Peyer's patch (tissue), 4 donors: ENCODE results near the gene CLTCL1. TPM values are rescaled to one million over a fixed set of nuclear protein-coding genes. Genes with fewer than 3 reads are reported as not detected.
"Not testable (repeated sequence)": the region's sequence is repeated elsewhere in the genome, so short reads cannot be mapped to it uniquely, and the experiment has no call there.

Experiments used
- DNase-seq, 3 donors: peaks; one replicate each; pipeline ENCODE4 v3.0.0-alpha.2; 2017 to 2019
- H3K27ac ChIP-seq, 4 donors: fragments of 200-600 bp; sonication (generic); one replicate each; pipeline ENCODE4 v1.5.1; 2016 to 2019
- H3K27me3 ChIP-seq, 2 donors: fragments of 200-600 bp; sonication (generic); one replicate each; pipeline ENCODE4 v1.5.1; 2019
- H3K36me3 ChIP-seq, 3 donors: fragments of 200-600 bp; sonication (generic); one replicate each; pipeline ENCODE4 v1.5.1; 2016 to 2019
- H3K4me1 ChIP-seq, 4 donors: fragments of 200-600 bp; sonication (generic); one replicate each; pipeline ENCODE4 v1.5.1; 2016 to 2019
- H3K4me3 ChIP-seq, 4 donors: fragments of 200-600 bp; sonication (generic); 1 replicate in 3 of 4; 2 replicates in 1 of 4; pipeline ENCODE4 v1.5.1; 2016 to 2019; ENCODE audit warnings: mild to moderate bottlenecking in 1 of 4
- H3K9me3 ChIP-seq, 4 donors: fragments of 200-600 bp; sonication (generic); one replicate each; pipeline ENCODE4 v1.5.1; 2016 to 2019; ENCODE audit warnings: mild to moderate bottlenecking in 1 of 4
- CTCF ChIP-seq, 6 experiments: fragments of 450-650 bp in 4 of 6; fragments of 200-600 bp in 2 of 6; sonication (generic) in 1 of 6; IDR thresholded peaks; one replicate each; pipeline ENCODE4 v1.5.1; 2017 to 2019; ENCODE audit warnings: antibody characterized with exemption in 6 of 6, mild to moderate bottlenecking in 3 of 6, moderate library complexity in 1 of 6
- POLR2A ChIP-seq, 2 donors: fragments of 450-650 bp; IDR thresholded peaks; one replicate each; pipeline ENCODE4 v1.5.1; 2017; ENCODE audit warnings: antibody characterized with exemption in 2 of 2, mild to moderate bottlenecking in 2 of 2, moderate library complexity in 2 of 2
- total RNA-seq, 4 donors: library from RNA; depleted of rRNA; stranded (reverse); fragments of >200 nt; gene quantifications; one replicate each; pipeline ENCODE4 v1.1.0, GENCODE V29; 2016

The CLTCL1 gene
- total RNA-seq, 4 donors from 2014 or later = 0.47 to 3.9 (median 3.0) TPM

- Histone ChIP-seq H3K27me3 (no peaks in the 10 kb centered on the region), H3K4me3 (no peak overlapping the region), H3K27ac (no peak overlapping the region), H3K4me1 (no peaks in the 10 kb centered on the region), H3K36me3 (no peaks in the 10 kb centered on the region), H3K9me3 (no peaks in the 10 kb centered on the region)
- DNase-seq = no peak
- TF ChIP-seq POLR2A (IDR thresholded peaks at IDR 0.05) (no peak), CTCF (IDR thresholded peaks at IDR 0.05) (no peak)
Measured at GRCh38 chr22:19265779-19266178, 25.7 kb downstream of the CLTCL1 start.

DNA sequence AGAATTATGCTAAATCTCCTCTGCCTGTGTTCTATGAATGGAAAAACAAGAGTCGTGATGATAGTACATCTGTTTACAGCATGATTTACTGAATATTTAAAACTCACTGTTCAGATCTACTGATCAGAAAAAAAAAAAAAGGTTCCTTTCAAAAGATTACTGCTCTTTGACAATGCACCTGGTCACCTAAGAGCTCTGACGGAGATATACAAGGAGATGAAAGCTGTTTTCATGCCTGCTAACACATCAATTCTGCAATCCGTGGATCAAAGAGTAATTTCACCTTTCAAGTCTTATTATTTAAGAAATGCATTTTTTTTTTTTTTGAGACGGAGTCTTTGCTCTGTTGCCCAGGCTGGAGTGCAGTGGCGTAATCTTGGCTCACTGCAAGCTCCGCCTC, 30.7 kb downstream of the CLTCL1 start:
- no peaks in the 10 kb centered on the region for H3K4me1 ChIP-seq
- H3K9me3 ChIP-seq = no peaks in the 10 kb centered on the region
- H3K27me3 ChIP-seq = no peaks in the 10 kb centered on the region
- no peak overlapping the region for H3K27ac ChIP-seq
- no peak overlapping the region for H3K4me3 ChIP-seq
- no peak for DNase-seq
- no peaks in the 10 kb centered on the region for H3K36me3 ChIP-seq
- no peak for TF ChIP-seq POLR2A (IDR thresholded peaks at IDR 0.05)
- TF ChIP-seq CTCF (IDR thresholded peaks at IDR 0.05) = no peak

DNA sequence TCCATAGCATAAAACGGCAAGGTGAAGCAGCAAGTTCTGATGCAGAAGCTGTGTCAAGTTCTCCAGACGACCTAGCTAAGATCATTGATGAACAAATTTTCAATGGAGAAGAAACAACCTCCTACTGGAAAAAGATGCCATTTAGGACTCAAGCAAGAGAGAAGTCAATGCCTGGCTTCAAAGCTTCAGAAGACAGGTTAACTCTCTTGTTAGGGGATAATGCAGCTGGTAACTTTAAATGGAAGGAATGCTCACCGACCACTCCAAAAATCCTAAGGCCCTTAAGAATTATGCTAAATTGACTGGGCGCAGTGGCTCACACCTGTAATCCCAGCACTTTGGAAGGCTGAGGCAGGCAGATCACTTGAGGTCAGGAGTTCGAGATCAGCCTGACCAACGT, 31.3 kb downstream of the CLTCL1 start:
- H3K36me3 ChIP-seq = no peaks in the 10 kb centered on the region
- no peaks in the 10 kb centered on the region for H3K9me3 ChIP-seq
- no peak overlapping the region for H3K4me3 ChIP-seq
- no peaks in the 10 kb centered on the region for H3K4me1 ChIP-seq
- no peak for TF ChIP-seq POLR2A (IDR thresholded peaks at IDR 0.05)
- H3K27me3 ChIP-seq = no peaks in the 10 kb centered on the region
- H3K27ac ChIP-seq = no peak overlapping the region
- no peak for DNase-seq

DNA sequence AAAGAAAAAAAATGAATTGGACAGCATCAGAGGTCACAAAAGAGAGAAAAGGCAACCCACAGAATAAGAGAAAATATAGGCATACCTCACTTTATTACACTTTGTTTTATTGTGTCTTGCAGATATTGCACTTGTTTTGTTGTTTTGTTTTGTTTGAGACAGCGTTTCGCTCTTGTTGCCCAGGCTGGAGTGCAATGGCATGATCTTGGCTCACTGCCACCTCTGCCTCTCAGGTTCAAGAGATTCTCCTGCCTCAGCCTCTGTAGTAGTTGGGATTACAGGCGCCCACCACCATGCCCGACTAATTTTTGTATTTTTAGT, 32.6 kb downstream of the CLTCL1 start:
- not testable (repeated sequence) for H3K4me3 ChIP-seq, H3K9me3 ChIP-seq, H3K36me3 ChIP-seq, DNase-seq, H3K4me1 ChIP-seq, H3K27ac ChIP-seq, H3K27me3 ChIP-seq

GRCh38 chr22:19258371-19258770, 33.1 kb downstream of the CLTCL1 start:
- no peaks in the 10 kb centered on the region for H3K4me1 ChIP-seq
- no peaks in the 10 kb centered on the region for H3K9me3 ChIP-seq
- H3K27me3 ChIP-seq = no peaks in the 10 kb centered on the region
- H3K27ac ChIP-seq = no peak overlapping the region
- no peaks in the 10 kb centered on the region for H3K36me3 ChIP-seq
- no peak overlapping the region for H3K4me3 ChIP-seq
- no peak for TF ChIP-seq POLR2A (IDR thresholded peaks at IDR 0.05)
- TF ChIP-seq CTCF (IDR thresholded peaks at IDR 0.05) = no peak
- DNase-seq = no peak

DNA sequence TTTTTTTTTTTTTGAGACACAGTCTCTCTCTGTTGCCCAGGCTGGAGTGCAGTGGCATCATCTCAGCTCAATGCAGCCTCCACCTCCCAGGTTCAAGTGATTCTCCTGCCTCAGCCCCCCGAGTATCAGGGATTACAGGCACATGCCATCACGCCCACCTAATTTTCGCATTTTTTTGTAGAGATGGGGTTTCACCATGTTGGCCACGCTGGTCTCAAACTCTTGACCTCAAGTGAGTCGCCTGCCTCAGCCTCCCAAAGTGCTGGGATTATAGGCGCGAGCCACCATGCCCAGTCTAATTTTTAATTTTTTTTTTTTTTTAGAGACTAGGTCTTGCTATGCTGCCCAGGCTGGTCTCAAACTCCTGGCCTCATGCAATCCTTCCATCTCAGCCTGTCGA, 35.2 kb downstream of the CLTCL1 start:
- not testable (repeated sequence) for DNase-seq, H3K27me3 ChIP-seq, H3K9me3 ChIP-seq, H3K4me3 ChIP-seq, H3K4me1 ChIP-seq, H3K27ac ChIP-seq, H3K36me3 ChIP-seq

DNA sequence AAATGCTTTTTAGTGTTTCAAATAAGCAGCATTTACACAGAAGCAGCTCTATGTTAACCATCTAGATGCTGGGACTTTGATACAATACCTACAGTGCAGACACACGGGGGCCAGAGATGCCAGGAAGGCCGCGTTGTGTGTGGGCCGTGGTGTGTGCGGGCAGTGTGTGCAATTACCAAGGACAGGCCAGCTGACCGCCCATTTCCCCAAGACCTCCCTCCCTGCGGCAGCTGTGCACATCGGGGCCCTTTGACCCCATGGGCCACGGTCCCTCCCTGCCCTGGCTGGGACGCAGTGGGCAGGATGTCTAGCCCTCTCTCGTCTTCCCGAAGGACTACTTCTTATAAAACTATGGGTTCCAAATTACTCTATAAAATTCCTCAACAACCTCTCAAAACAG, 38.4 kb downstream of the CLTCL1 start:
- H3K27ac ChIP-seq = no peak overlapping the region
- H3K4me3 ChIP-seq = no peak overlapping the region

More for the DNA sequence above, 38.4 kb downstream of the CLTCL1 start:
- Histone ChIP-seq H3K4me1 (no peaks in the 10 kb centered on the region), H3K9me3 (no peaks in the 10 kb centered on the region), H3K27me3 (no peaks in the 10 kb centered on the region), H3K36me3 (no peaks in the 10 kb centered on the region)
- no peak for TF ChIP-seq POLR2A (IDR thresholded peaks at IDR 0.05)
- no peak for TF ChIP-seq CTCF (IDR thresholded peaks at IDR 0.05)
- DNase-seq = no peak
